Measurements from ENCODE around the gene UBALD1.

UBALD1 gene

GRCh38 chr16:4615384-4616046 is 827 bp upstream of the UBALD1 start:
- H3K27me3 ChIP-seq (ENCODE audit: control insufficient read depth, low read length): no peaks in the 10 kb centered on the region
- H3K4me2 ChIP-seq (ENCODE audit: low read length): peak overlapping the region; percentile 99
- H3K27ac ChIP-seq (ENCODE audit: low read depth, low read length): peak overlapping the region; percentile 71

GRCh38 chr16:4613636-4614570 is 785 bp downstream of the UBALD1 start:
- Histone ChIP-seq H3F3A (ENCODE audit: control insufficient read depth, insufficient read depth) (peaks cover 8% of the 10 kb centered on the region; the same call in 1 of the 2 replicates), H3K79me2 (ENCODE audit: control insufficient read depth, low read length) (peaks cover 52% of the 10 kb centered on the region), H3K4me3 (ENCODE audit: low read length) (peak overlapping the region; percentile 94), H3K27ac (ENCODE audit: low read depth, low read length) (no peak overlapping the region), H3K9me3 (ENCODE audit: control insufficient read depth, insufficient read depth, low read length) (no peaks in the 10 kb centered on the region), H3K9me2 (replicated peaks; ENCODE audit: control insufficient read depth, low read length) (no peaks in the 10 kb centered on the region), H3K27me3 (ENCODE audit: control insufficient read depth, low read length) (no peaks in the 10 kb centered on the region), H4K20me1 (ENCODE audit: control insufficient read depth, insufficient read depth, low read depth, low read length) (peaks cover 7% of the 10 kb centered on the region), H3K4me1 (ENCODE audit: control insufficient read depth, low read length) (peaks cover 35% of the 10 kb centered on the region), H3K36me3 (ENCODE audit: control insufficient read depth, low read length) (peaks cover 3% of the 10 kb centered on the region; the same call in 1 of the 2 replicates), H3K4me2 (ENCODE audit: low read length) (peak overlapping the region; percentile 99)
- TF ChIP-seq CTCF (IDR thresholded peaks at IDR 0.05; ENCODE audit: low read depth, low read length, poor library complexity, severe bottlenecking): no peak
- no peak for TF ChIP-seq EZH2phosphoT487 (IDR thresholded peaks at IDR 0.05; ENCODE audit: borderline replicate concordance, low read length)

More at GRCh38 chr16:4615384-4616046, 827 bp upstream of the UBALD1 start:
- Histone ChIP-seq H3K4me1 (ENCODE audit: control insufficient read depth, low read length) (peaks cover 35% of the 10 kb centered on the region), H3K4me3 (ENCODE audit: low read length) (peak overlapping the region; percentile 94), H3K79me2 (ENCODE audit: control insufficient read depth, low read length) (peaks cover 52% of the 10 kb centered on the region), H3K9me3 (ENCODE audit: control insufficient read depth, insufficient read depth, low read length) (no peaks in the 10 kb centered on the region), H3F3A (ENCODE audit: control insufficient read depth, insufficient read depth) (peaks cover 8% of the 10 kb centered on the region; the same call in 1 of the 2 replicates), H3K36me3 (ENCODE audit: control insufficient read depth, low read length) (no peaks in the 10 kb centered on the region), H4K20me1 (ENCODE audit: control insufficient read depth, insufficient read depth, low read depth, low read length) (peaks cover 7% of the 10 kb centered on the region), H3K9me2 (replicated peaks; ENCODE audit: control insufficient read depth, low read length) (no peaks in the 10 kb centered on the region)
- TF ChIP-seq EZH2phosphoT487 (IDR thresholded peaks at IDR 0.05; ENCODE audit: borderline replicate concordance, low read length) (no peak), CTCF (IDR thresholded peaks at IDR 0.05; ENCODE audit: low read depth, low read length, poor library complexity, severe bottlenecking) (no peak)

GRCh38 chr16:4612977-4613635 is 1.6 kb downstream of the UBALD1 start:
- H3K9me2 ChIP-seq (replicated peaks; ENCODE audit: control insufficient read depth, low read length): no peaks in the 10 kb centered on the region
- H3K9me3 ChIP-seq (ENCODE audit: control insufficient read depth, insufficient read depth, low read length): no peaks in the 10 kb centered on the region
- peak overlapping the region; percentile 99 for H3K4me2 ChIP-seq (ENCODE audit: low read length)
- H3K79me2 ChIP-seq (ENCODE audit: control insufficient read depth, low read length): peaks cover 52% of the 10 kb centered on the region
- H3K4me1 ChIP-seq (ENCODE audit: control insufficient read depth, low read length): peaks cover 35% of the 10 kb centered on the region
- TF ChIP-seq CTCF (IDR thresholded peaks at IDR 0.05; ENCODE audit: low read depth, low read length, poor library complexity, severe bottlenecking): no peak
- no peak for TF ChIP-seq EZH2phosphoT487 (IDR thresholded peaks at IDR 0.05; ENCODE audit: borderline replicate concordance, low read length)
- H3F3A ChIP-seq (ENCODE audit: control insufficient read depth, insufficient read depth): peaks cover 8% of the 10 kb centered on the region; the same call in 1 of the 2 replicates
- H3K27me3 ChIP-seq (ENCODE audit: control insufficient read depth, low read length): no peaks in the 10 kb centered on the region
- H4K20me1 ChIP-seq (ENCODE audit: control insufficient read depth, insufficient read depth, low read depth, low read length): peaks cover 7% of the 10 kb centered on the region
- H3K36me3 ChIP-seq (ENCODE audit: control insufficient read depth, low read length): peaks cover 3% of the 10 kb centered on the region; the same call in 1 of the 2 replicates
- H3K4me3 ChIP-seq (ENCODE audit: low read length): peak overlapping the region; percentile 94
- no peak overlapping the region for H3K27ac ChIP-seq (ENCODE audit: low read depth, low read length)
